ENCODE data around the gene CAMK4.

- TF ChIP-seq, protein P1, sequence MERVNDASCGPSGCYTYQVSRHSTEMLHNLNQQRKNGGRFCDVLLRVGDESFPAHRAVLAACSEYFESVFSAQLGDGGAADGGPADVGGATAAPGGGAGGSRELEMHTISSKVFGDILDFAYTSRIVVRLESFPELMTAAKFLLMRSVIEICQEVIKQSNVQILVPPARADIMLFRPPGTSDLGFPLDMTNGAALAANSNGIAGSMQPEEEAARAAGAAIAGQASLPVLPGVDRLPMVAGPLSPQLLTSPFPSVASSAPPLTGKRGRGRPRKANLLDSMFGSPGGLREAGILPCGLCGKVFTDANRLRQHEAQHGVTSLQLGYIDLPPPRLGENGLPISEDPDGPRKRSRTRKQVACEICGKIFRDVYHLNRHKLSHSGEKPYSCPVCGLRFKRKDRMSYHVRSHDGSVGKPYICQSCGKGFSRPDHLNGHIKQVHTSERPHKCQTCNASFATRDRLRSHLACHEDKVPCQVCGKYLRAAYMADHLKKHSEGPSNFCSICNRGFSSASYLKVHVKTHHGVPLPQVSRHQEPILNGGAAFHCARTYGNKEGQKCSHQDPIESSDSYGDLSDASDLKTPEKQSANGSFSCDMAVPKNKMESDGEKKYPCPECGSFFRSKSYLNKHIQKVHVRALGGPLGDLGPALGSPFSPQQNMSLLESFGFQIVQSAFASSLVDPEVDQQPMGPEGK (tag by site-specific recombination; IDR thresholded peaks at IDR 0.05): no peak
- no peak for TF ChIP-seq CTCF (tag by site-specific recombination; IDR thresholded peaks at IDR 0.05)
- no peak for TF ChIP-seq ZSCAN5A (tag by site-specific recombination; IDR thresholded peaks at IDR 0.05)
- TF ChIP-seq ZNF544 (tag by site-specific recombination; IDR thresholded peaks at IDR 0.05): no peak
Measured at GRCh38 chr5:111271885-111272284, 47.7 kb downstream of the CAMK4 start.

Data from HEK293 (cell line).